NCI-H2171 (cell line): Measurements from ENCODE around the gene ADAM15.

Source experiments
- DNase-seq: peaks from one replicate; lab custom pipeline; 2025; lab: John Stamatoyannopoulos, UW

ADAM15 gene

GRCh38 chr1:155052439-155053395 is 1.6 kb downstream of the ADAM15 start:
- DNase-seq: peak; percentile 32

GRCh38 chr1:155053531-155054105 is 2.5 kb downstream of the ADAM15 start:
- DNase-seq: no peak

- DNase-seq: no peak
Observed at GRCh38 chr1:155057104-155057503, 6.0 kb downstream of the ADAM15 start.

- no peak for DNase-seq
Observed at GRCh38 chr1:155057788-155058211, 6.7 kb downstream of the ADAM15 start.

- DNase-seq: no peak
Observed at GRCh38 chr1:155060736-155061135, 9.6 kb downstream of the ADAM15 start.

GRCh38 chr1:155061381-155062150 is 10.4 kb downstream of the ADAM15 start:
- DNase-seq: peak; percentile 81

- DNase-seq: no peak
Observed at GRCh38 chr1:155062151-155062686, 11.1 kb downstream of the ADAM15 start.

GRCh38 chr1:155062702-155063411 is 11.7 kb downstream of the ADAM15 start:
- peak; percentile 44 for DNase-seq

- peak; percentile 72 for DNase-seq
Observed at GRCh38 chr1:155063550-155064110, 12.5 kb downstream of the ADAM15 start, which contains the start of gene EFNA4. Gene EFNA4, plus strand, starts transcription at chr1:155063740. Its CDS starts 84 bp downstream, at chr1:155063824.

- no peak for DNase-seq
Observed at GRCh38 chr1:155064111-155064831, 13.2 kb downstream of the ADAM15 start.

- no peak for DNase-seq
Observed at GRCh38 chr1:155064832-155065429, 13.8 kb downstream of the ADAM15 start.

GRCh38 chr1:155066777-155067176 is 15.7 kb downstream of the ADAM15 start:
- DNase-seq: no peak

- DNase-seq: no peak
Observed at GRCh38 chr1:155068599-155068998, 17.5 kb downstream of the ADAM15 start.

GRCh38 chr1:155069551-155070157 is 18.5 kb downstream of the ADAM15 start:
- DNase-seq: no peak

GRCh38 chr1:155070158-155070621 is 19.1 kb downstream of the ADAM15 start:
- DNase-seq: no peak

- no peak for DNase-seq
Observed at GRCh38 chr1:155070721-155071569, 19.8 kb downstream of the ADAM15 start.

- DNase-seq: no peak
Observed at GRCh38 chr1:155071701-155072100, 20.6 kb downstream of the ADAM15 start.

GRCh38 chr1:155072531-155073289 is 21.6 kb downstream of the ADAM15 start:
- DNase-seq: no peak
